Left lung (tissue), 10 donors: ENCODE results near the gene TBX4. TPM values are rescaled to one million over a fixed set of nuclear protein-coding genes. Genes with fewer than 3 reads are reported as not detected.
"Not testable (repeated sequence)": the region's sequence is repeated elsewhere in the genome, so short reads cannot be mapped to it uniquely, and the experiment has no call there.

Experiments used
- ATAC-seq: fragments of 200-7000 bp; cut with Tn5 transposase; one replicate; pipeline ENCODE4 v1.9.1; 2020; ENCODE audit warnings: moderate library complexity
- DNase-seq, 4 donors: peaks; one replicate each; pipeline ENCODE4 v3.0.0-alpha.2; 2013 to 2020
- H3K27ac ChIP-seq, 2 donors: fragments of 200-600 bp; sonication (generic) in 1 of 2; one replicate each; pipeline versions ENCODE4 v1.5.0 to v1.8.0; 2020 to 2021
- H3K27me3 ChIP-seq, 2 donors: fragments of 200-600 bp; sonication (generic) in 1 of 2; one replicate each; pipeline versions ENCODE4 v1.5.0 to v1.8.0; 2020 to 2021
- H3K36me3 ChIP-seq, 2 donors: fragments of 200-600 bp; sonication (generic) in 1 of 2; one replicate each; pipeline versions ENCODE4 v1.5.0 to v1.8.0; 2020 to 2021
- H3K4me1 ChIP-seq, 2 donors: fragments of 200-600 bp; one replicate each; pipeline ENCODE4 v1.8.0; 2021
- H3K4me3 ChIP-seq, 2 donors: fragments of 200-600 bp; sonication (generic) in 1 of 2; one replicate each; pipeline versions ENCODE4 v1.5.0 to v1.8.0; 2020 to 2021; ENCODE audit warnings: mild to moderate bottlenecking in 1 of 2
- H3K9me3 ChIP-seq, 2 donors: fragments of 200-600 bp; sonication (generic) in 1 of 2; one replicate each; pipeline versions ENCODE4 v1.5.0 to v1.8.0; 2020 to 2021
- CTCF ChIP-seq, 2 donors: fragments of 200-600 bp; sonication (generic) in 1 of 2; IDR thresholded peaks; one replicate each; pipeline versions ENCODE4 v1.5.0 to v1.8.0; 2021; ENCODE audit warnings: antibody characterized with exemption in 2 of 2
- intact Hi-C, 2 donors: fragments of 100-400 bp; cut with DNase I; formaldehyde crosslinking; loops; one replicate each; pipeline versions ENCODE4 v1.11.2 to v1.14.2; 2022
- polyA plus RNA-seq, 6 donors: library from polyadenylated mRNA; unstranded; fragments of 120-200 nt; gene quantifications; one replicate each; pipeline ENCODE4 v1.2.1, GENCODE V29; 2013; ENCODE audit not compliant: insufficient read length in 6 of 6
- total RNA-seq, 2 donors: library from RNA; stranded (reverse); fragmentation: NEBNext Ultra II Directional; extraction: Animal tissue kit (Norgen Biotek cat#: 25700); gene quantifications; one replicate each; pipeline ENCODE4 v1.2.1, GENCODE V29; 2021
- donor health status: DM: no; HTN: yes; CAD: no.
- donor health status: DM: no; HTN: no; CAD: no.

Gene TBX4
- total and polyA plus RNA-seq, 8 donors: 21.2 to 190 (median 162) TPM

DNA sequence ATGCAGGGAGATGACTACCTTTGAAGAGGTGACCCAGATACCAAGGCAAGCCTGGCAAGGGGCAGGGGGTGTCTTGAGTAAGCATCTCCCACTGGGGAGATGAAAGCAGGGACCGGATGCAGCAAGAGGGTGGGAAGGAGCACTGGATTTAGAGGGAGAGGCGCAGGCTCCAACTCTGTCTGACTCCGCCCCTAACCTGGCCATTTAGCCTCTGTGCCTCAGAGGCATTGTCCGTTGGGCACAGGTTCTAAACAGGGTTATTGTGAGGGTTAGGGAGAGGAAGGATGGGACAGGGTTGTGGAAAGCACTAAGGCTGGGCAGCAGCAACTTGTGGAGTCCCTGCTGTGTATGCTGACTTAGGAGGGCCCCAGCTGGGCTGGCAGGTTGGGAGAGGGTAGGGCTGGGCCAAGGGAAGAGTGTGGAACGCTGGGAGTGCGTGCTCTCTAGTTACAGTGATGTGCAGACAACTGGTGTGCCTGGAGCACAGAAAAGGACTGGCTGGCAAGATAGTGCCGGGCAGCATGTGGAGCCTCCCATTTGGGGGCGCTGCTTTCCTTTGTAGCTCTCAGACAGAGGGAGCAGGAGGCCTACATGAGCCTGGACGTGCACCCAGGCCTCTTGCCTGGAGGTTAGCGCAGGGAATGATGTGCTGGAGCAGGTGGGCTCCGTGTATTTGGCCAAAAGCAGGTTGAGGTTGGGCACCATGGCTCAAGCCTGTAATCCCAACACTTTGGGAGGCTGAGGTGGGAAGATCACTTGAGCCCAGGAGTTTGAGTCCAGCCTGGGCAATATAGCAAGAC is 26.3 kb upstream of the TBX4 start:
- H3K36me3 ChIP-seq: no peaks in the 10 kb centered on the region
- H3K27me3 ChIP-seq: peaks cover 0 to 52% of the 10 kb centered on the region in 2 donors
- intact Hi-C loops: no loop called here
- H3K27ac ChIP-seq: no peak overlapping the region
- H3K4me3 ChIP-seq: no peak overlapping the region
- ATAC-seq (no peak), DNase-seq (no peak)
- no peaks in the 10 kb centered on the region for H3K4me1 ChIP-seq
- no peak for TF ChIP-seq CTCF (IDR thresholded peaks at IDR 0.05)
- no peaks in the 10 kb centered on the region for H3K9me3 ChIP-seq

GRCh38 chr17:61426482-61427304 is 25.5 kb upstream of the TBX4 start:
- Histone ChIP-seq H3K27ac (no peak overlapping the region), H3K9me3 (no peaks in the 10 kb centered on the region), H3K27me3 (peaks cover 0 to 44% of the 10 kb centered on the region in 2 donors), H3K4me3 (no peak overlapping the region), H3K36me3 (no peaks in the 10 kb centered on the region), H3K4me1 (no peaks in the 10 kb centered on the region)
- no peak for TF ChIP-seq CTCF (IDR thresholded peaks at IDR 0.05)
- DNase-seq (no peak), ATAC-seq (no peak)
- intact Hi-C loops: no loop called here

GRCh38 chr17:61427567-61427966 is 24.7 kb upstream of the TBX4 start:
- Histone ChIP-seq H3K27me3 (peaks cover 0 to 36% of the 10 kb centered on the region in 2 donors), H3K36me3 (no peaks in the 10 kb centered on the region), H3K4me3 (no peak overlapping the region), H3K27ac (no peak overlapping the region), H3K9me3 (no peaks in the 10 kb centered on the region), H3K4me1 (no peaks in the 10 kb centered on the region)
- TF ChIP-seq CTCF (IDR thresholded peaks at IDR 0.05): no peak
- intact Hi-C loops: no loop called here
- ATAC-seq (no peak), DNase-seq (no peak)

DNA sequence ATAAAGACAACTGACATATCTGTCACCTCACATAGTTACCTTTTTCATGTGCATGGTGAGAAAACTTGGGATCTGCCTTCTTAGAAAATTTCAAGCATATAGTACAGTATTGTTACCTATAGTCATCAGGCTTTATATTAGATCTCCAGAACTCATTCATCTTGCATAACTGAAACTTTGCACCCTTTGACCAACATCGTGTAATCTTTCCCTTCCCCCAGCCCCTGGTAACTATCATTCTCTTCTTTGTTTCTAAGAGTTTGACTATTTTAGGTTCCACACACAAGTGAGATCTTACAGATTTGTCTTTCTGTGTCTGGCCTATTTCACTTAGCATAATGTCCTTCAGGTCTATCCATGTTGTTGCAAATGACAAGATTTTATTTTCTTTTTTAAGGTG is 22.9 kb upstream of the TBX4 start:
- H3K4me1 ChIP-seq: no peaks in the 10 kb centered on the region
- no peak for TF ChIP-seq CTCF (IDR thresholded peaks at IDR 0.05)
- H3K36me3 ChIP-seq: no peaks in the 10 kb centered on the region
- intact Hi-C loops: no loop called here
- H3K27me3 ChIP-seq: peaks cover 0 to 20% of the 10 kb centered on the region in 2 donors
- no peak overlapping the region for H3K27ac ChIP-seq
- H3K4me3 ChIP-seq: no peak overlapping the region
- ATAC-seq (no peak), DNase-seq (no peak)
- no peaks in the 10 kb centered on the region for H3K9me3 ChIP-seq

GRCh38 chr17:61429831-61430230 is 22.4 kb upstream of the TBX4 start:
- H3K4me3 ChIP-seq, intact Hi-C loops, ATAC-seq, H3K9me3 ChIP-seq, H3K36me3 ChIP-seq, DNase-seq, H3K27ac ChIP-seq, H3K4me1 ChIP-seq: not testable (repeated sequence)
- H3K27me3 ChIP-seq: peaks cover 0 to 14% of the 10 kb centered on the region in 2 donors
